Stimulated activated CD4-positive, alpha-beta T cell treated with anti-CD3 and anti-CD28 coated beads, Interleukin-4, amount 100 ng/mL, for 48 hours (primary cell): ENCODE results near the gene TMEM54.

Source experiments
- DNase-seq, 2 donors: peaks; one replicate each; pipeline ENCODE4 v3.0.0-alpha.2; 2020; ENCODE audit warnings: low read depth in 2 of 2

Gene TMEM54

DNA sequence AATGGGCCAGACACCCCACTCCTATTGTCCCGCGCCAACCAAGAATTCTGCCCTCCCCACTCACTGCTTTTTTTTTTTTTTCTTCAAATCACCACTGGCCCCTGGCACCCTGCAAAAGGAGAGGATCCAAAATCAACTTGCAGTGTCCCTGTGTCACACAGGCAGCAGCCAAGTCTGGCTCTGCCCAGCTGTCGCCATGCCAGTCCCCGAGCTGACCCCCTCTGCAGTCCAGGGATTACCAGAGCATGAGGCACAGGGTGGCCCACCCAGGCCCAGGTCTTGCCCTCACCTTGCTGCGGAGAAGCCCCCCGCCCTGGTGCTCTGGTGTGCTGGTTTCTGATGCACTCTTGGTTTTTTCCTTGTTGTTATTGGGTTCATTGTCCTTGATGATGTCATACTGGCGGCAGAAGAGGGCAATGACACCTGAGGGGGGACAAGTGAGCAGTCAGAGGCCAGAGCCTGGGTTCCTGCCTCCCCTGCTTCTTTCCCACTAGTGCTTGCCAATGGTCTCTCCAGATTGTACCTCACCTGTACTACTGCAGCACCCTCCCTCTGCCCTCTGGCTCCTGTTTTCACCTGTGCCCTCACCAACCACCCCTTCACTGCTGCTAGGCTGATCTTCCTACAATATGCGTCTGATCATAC, 36.7 kb downstream of the TMEM54 start:
- no peak for DNase-seq

DNA sequence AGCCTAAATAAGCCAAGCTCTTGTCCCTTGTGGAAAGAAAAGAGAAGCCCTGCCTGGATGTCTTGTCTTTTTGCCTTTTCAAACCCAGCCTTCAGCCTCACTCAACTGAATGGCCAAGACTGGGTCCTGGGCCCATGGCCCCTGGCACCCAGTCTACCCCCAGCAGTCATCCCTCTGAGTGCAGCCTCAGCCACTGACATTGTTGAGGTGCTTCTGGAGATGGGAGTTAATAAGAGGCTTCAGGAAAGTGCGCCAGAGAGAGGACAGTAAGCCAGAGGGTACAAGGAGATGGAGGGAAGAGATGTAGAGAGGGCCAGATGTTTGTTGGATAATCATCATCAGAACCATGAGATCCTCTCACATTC, 37.3 kb downstream of the TMEM54 start:
- no peak for DNase-seq

DNA sequence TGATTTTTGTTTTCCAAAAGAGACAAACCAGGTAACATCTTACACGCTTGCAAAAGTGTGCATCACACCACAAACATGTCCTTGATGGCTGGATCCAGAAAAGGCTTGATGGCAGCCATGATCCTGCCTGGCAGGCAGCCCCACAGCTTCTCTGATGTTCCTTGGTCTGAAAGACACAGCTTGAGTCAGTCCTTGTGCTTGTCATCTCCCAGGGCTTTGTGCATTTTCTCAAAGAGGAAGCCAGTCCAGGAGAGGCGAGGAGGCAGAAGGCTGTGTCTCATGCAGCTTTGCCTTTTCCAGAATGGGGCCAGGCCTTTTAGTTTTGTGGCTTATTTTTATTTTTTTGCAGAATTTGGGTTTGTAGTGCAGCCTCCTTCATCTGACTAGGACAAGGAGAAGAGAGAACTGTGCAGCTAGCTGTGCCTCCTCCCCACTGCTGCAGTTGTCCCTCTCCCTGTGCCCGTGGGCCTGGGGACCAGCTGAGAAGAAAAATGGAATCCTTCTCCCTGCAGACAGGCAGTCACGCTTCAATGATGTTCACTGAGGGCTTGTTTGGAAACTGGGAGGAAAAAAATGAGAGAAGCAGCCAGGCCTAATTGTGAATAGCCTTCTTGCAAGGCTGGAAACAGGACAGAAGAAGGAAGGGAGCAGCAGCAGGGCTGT, 37.8 kb downstream of the TMEM54 start:
- no peak for DNase-seq

DNA sequence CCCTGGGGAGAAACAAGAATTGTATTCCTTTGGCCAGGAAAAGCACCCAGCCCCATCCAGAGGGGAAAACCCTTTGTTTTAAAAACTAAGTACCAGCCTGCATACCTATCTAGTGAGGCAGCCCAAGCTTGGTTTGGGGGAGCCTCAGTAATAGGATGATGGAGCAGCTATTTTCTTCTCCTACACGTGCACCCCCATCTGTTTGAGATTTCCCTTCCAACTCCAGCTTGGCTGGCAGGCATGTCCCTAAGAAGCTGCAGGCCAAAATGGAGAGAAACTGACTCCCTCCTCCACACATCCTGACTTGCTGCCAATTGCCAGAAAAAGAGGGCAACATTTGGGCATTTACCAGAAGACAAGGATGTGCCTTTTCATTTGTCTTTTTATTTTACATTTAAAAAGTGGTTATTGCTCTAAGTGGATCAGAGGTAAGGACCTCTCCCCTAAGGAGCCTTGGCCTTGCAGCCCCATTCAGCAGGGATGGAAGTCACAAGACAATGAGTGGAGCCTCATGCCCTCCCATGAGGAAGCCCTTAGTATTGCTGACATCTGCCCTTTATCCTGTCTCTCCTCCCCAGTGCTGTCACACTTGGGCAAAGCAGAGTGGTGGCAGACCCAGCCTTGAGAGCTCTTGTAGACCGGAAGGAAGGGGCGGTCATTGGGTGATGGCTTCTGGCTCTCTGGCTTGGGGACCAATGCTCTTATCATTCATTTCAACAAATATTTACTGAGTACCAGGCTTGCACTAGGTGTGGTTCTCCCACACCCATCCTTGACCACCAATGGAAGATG, 39.1 kb downstream of the TMEM54 start:
- DNase-seq, result no peak

DNA sequence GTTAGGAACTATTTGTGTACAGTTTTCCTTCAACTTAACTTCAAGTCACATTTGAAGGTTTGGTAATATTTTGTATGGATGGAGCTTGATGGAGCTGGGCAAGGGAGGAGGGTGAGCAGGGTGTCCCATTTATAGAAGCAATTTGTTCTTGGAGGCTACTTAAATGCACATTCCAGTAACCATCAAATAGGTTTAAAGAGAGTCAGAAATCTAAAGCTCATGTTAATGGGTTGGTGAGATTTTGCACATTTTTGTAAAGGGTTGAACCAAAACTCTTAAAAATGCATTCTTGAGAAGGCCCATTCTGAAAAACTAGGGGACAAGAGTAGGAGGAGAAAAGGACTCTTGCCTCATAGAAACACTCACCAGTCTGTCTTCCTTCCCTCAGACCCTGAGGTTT, 40.6 kb downstream of the TMEM54 start:
- no peak for DNase-seq

DNA sequence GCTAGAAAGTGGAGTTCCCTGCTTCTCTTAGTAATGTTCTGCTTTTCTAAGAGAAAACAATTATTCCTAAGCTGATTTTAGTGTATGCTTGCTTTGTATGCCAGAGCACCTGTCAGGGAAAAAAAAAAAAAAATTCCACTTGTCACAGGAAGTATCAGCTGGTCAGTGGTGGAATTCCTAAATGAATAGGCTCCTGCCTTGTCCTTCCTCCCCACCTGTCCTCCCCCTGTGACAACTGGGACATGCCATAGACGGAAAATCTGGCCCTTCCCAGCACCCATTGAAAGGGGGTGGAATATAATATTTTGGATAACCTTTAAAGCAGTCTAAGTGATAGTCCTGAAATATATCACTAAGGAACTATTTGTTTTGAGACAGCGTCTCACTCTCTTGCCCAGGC, 41.3 kb downstream of the TMEM54 start:
- no peak for DNase-seq

DNA sequence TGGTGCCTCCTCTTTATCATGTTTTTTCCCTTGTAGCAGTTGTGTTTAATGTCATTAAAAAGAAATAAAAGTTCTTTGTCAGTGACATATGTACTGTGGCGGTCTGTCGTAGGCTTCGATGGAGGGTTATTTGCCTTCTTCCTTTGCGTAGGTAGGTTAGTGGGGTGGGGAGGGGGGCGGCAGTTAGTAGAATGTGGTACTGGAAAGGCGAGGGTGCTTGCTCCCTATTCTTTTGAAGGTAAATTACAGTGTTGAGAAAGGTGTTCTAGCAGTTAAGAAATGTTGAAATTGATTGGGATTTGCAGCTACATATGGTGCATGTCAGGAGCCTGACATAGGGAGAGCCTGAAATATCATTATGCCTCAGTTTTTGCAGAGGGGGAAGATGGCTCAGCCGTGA, 42.4 kb downstream of the TMEM54 start:
- no peak for DNase-seq

DNA sequence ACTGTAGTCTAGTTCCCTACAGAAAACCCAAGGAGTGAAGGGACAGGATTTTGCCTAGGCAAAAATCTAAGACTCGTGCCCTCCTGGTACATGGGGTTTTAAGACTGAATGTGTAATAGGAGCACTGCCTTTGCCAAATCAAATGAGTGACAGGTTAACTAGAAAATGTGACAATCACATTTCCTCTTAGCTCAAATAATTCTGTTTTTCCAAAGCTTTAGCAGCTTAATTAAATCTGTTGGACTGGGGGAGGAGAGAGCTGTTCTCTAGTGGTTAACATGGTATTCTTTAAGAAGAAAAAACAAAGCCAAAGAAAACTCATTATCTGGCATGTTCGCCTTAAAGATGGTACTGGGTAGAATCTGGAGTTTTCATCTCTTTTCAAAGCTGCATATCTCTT, 43.1 kb downstream of the TMEM54 start:
- no peak for DNase-seq

DNA sequence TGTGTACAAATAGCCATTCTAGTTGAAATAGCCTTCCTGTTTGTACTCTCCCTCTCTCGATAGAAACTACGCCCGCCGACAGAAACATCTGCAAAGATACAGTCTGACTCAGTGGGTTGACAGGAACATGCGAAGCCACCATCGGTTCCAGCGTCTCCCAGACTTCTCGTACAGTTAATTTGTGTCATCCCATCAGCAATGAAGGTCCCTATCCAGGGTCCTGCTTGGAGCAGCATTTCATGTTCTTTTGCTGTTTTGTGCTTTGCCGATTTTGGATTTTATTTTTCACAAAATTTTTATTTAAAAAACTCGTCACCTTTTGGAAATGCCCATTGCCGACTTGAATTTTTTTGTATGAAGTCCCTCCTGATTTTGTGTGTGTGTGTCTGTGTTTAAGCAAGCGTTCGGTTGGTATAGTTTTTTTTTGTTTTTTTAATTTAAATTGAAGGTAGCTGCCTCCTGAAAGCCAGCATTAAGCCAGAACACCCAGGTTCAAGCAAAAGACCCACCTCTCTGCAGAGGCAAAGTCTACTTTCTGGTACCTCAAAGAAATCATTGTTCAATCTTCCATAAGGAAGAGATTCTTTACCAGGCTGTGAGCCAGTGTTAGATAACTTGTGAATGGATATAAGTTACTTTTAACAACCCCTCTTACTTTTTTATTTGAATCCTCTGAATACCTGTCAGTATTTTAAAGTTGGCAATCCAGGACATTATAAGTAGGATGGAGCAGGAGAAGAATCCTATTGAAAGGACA, 45.1 kb downstream of the TMEM54 start:
- no peak for DNase-seq

DNA sequence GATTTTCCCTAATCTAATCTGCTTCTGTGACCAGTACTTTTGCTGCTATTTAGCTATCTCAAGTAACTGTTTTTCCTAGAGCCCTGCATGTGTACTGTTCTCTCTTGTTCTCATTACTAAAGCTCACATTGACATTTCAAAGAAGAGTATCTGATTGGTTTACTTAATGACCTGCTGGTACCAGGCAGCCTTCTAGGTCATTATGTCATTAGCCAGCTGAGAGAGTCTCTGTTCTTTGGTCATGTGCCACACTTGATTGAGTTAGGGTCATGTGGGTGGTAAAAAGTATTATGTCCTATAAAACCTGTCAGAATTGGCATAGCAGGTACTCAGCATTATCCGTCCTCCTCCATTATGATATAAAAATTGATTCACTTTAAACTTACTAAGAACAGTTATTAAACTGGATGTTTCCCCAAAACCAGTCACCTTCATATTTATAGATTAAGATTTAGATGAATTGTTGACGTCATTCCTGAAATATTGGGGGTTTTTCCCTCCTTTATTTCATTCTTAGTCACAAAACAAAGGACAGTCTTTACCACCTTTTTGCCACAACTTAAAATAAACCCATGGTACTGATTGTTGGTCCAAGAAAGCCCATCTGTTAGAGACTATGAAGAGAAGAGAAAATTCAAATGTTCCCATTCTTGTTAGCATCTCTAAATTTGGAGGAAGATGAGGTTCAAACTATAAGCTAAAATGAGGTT, 52.7 kb downstream of the TMEM54 start:
- no peak for DNase-seq
